Measurements from ENCODE around the gene TBC1D3L.
"Not testable (repeated sequence)": the region's sequence is repeated elsewhere in the genome, so short reads cannot be mapped to it uniquely, and the experiment has no call there.

Gene TBC1D3L

GRCh38 chr17:37988960-37989359 lies at the start of gene TBC1D3L:
Gene TBC1D3L, minus strand, starts transcription at chr17:37989060. Its CDS starts 1,540 bp downstream, at chr17:37987520.
- not testable (repeated sequence) for FAIRE-seq; DNase-seq (ENCODE audit: insufficient read length, low spot score)

- DNase-seq (ENCODE audit: insufficient read length, low spot score); FAIRE-seq: not testable (repeated sequence)
These were observed 14.8 kb upstream of the TBC1D3L start, which contains the start of gene TBC1D3D for GRCh38 chr17:38003676-38004075. Gene TBC1D3D, plus strand, starts transcription at chr17:38003976. Its CDS starts 1,585 bp downstream, at chr17:38005561.
